Fibroblast of skin of left quadriceps (primary cell): Measurements from ENCODE around the gene KLHL12.
A peak's percentile ranks its signal among the peaks of the same experiment; 100 is the strongest.

ENCODE experiments used
- DNase-seq, 2 experiments: peaks; one replicate each; pipeline ENCODE4 v3.0.0-alpha.2; 2013; ENCODE audit warnings: low read depth in 2 of 2

Gene KLHL12

GRCh38 chr1:202888221-202888530, 38.9 kb downstream of the KLHL12 start:
- DNase-seq, result no peak

- no peak for DNase-seq
Measured at GRCh38 chr1:202880961-202881460, 46.0 kb downstream of the KLHL12 start.

GRCh38 chr1:202880062-202880461, 47.0 kb downstream of the KLHL12 start:
- DNase-seq, result no peak

- no peak for DNase-seq
Measured at GRCh38 chr1:202879128-202879527, 47.9 kb downstream of the KLHL12 start.

- DNase-seq, result no peak
Measured at GRCh38 chr1:202873026-202873425, 54.0 kb downstream of the KLHL12 start.

- no peak for DNase-seq
Measured at GRCh38 chr1:202871367-202871766, 55.7 kb downstream of the KLHL12 start.

- no peak for DNase-seq
Measured at GRCh38 chr1:202862679-202863560, 64.1 kb downstream of the KLHL12 start.

- peak; percentile 48 to 54 for DNase-seq
Measured at GRCh38 chr1:202861420-202862132, 65.5 kb downstream of the KLHL12 start.

- DNase-seq, result no peak
Measured at GRCh38 chr1:202860744-202861419, 66.2 kb downstream of the KLHL12 start.

- no peak for DNase-seq
Measured at GRCh38 chr1:202858789-202859414, 68.1 kb downstream of the KLHL12 start.

GRCh38 chr1:202858331-202858730, 68.7 kb downstream of the KLHL12 start:
- peak; percentile 12 to 18 for DNase-seq

- no peak for DNase-seq
Measured at GRCh38 chr1:202857136-202857610, 69.9 kb downstream of the KLHL12 start.

- no peak for DNase-seq
Measured at GRCh38 chr1:202856014-202856413, 71.0 kb downstream of the KLHL12 start.

- DNase-seq, result no peak
Measured at GRCh38 chr1:202854787-202855186, 72.2 kb downstream of the KLHL12 start.

GRCh38 chr1:202852163-202852904, 74.7 kb downstream of the KLHL12 start:
- DNase-seq, result peak; percentile 17 to 26

GRCh38 chr1:202850593-202851362, 76.3 kb downstream of the KLHL12 start:
- no peak for DNase-seq

GRCh38 chr1:202848191-202848542, 78.9 kb downstream of the KLHL12 start:
- no peak for DNase-seq

GRCh38 chr1:202844935-202845334, 82.1 kb downstream of the KLHL12 start:
- no peak for DNase-seq

GRCh38 chr1:202844259-202844658, 82.8 kb downstream of the KLHL12 start:
- DNase-seq, result no peak

GRCh38 chr1:202843081-202843480, 84.0 kb downstream of the KLHL12 start:
- DNase-seq, result no peak
